Stimulated activated CD8-positive, alpha-beta memory T cell treated with anti-CD3 and anti-CD28 coated beads, Interleukin-2, amount 100 ng/mL, for 1 hour (primary cell): ENCODE data around the gene MAPK14.

Experiments
- DNase-seq, 2 donors: peaks; one replicate each; pipeline ENCODE4 v3.0.0-alpha.2; 2020; ENCODE audit warnings: low read depth in 2 of 2

Gene MAPK14

DNA sequence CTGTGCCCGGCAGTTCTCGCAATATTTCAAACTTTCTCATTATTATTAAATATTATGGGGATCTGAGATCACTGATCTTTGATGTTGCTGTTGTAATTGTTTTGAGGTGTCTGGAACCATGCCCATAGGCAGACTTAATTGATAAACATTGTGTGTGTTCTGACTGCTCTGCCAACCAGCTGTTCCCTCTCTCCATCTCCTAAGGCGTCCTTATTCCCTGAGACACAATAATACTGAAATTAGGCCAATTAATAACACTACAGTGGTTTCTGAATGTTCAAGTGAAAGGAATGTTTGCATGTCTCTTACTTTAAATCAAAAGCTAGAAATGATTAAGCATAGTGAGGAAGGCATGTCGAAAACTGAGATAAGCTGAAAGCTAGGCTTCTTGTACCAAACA, 7.6 kb downstream of the MAPK14 start:
- DNase-seq, result no peak

DNA sequence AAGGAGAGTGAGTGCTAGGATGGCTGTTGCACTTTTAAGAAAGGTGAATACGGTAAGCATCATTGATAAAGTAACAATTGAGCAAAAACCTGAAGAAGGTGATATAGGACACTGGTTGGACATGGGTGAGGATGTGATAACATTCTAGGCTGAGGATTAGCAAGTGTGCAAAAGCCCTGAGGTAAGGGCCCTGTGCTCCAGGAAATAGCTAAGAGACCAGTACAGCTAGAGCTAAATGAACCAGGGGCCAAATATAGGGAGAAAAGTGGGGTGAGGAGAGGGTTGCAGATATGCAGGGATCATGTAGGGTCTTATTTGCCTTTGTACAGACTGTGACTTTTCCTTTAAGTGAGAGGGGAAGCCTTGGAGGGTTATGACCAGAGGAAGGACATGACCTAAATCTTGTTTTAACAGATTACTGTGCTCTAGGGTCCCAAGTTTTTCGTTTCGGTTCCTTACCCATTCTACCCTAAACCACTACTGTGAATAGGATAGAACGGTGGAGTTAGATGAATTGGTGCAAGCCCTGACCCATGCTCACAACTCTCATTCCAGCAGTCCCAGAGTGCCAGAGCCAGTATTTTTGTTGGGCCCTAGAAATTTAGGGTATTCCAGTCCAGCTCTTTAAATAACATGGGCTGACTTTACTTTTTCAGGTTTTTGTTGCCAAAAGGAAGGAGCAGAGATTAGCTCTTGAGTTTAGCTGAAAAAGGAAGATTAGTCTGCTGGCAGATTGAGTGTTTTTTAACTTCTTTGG, 10.7 kb downstream of the MAPK14 start:
- no peak for DNase-seq

DNA sequence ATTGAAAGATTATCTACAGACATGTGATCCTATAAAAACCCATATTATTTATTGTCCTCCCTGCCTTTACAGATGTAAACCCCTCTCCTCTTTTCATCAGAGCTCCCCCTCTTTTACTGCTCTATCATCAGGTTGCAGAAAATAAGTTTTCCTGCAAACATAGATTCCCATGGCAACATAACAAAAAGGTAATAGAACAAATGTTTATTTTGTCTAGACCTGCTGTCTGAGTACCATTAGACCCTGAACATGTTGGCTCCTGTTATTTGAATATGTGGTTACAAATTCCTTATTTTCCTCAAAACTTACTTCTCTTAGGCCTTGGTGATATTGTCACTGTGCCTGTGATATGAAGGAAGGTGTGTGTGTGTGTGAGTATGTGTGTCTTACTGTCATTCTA, 11.5 kb downstream of the MAPK14 start:
- DNase-seq, result no peak

DNA sequence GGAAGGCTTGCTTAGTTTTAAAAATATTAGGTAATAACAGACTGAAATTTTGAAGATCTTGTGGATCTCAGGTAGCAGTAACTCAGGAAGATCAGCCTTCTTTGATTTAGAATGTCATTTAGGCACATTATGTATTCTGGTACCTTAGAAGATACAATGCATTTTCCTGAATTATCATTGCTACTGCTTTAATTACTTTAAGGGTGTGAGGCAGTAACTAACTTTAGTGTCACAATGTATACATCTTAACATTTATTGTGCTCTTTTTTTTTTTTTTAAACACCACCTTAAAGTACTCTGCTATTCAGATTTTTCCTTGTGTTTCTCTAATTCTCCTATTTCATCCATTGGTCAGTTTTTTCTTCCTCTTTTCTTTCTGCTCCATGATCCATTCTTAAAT, 13.3 kb downstream of the MAPK14 start:
- no peak for DNase-seq

DNA sequence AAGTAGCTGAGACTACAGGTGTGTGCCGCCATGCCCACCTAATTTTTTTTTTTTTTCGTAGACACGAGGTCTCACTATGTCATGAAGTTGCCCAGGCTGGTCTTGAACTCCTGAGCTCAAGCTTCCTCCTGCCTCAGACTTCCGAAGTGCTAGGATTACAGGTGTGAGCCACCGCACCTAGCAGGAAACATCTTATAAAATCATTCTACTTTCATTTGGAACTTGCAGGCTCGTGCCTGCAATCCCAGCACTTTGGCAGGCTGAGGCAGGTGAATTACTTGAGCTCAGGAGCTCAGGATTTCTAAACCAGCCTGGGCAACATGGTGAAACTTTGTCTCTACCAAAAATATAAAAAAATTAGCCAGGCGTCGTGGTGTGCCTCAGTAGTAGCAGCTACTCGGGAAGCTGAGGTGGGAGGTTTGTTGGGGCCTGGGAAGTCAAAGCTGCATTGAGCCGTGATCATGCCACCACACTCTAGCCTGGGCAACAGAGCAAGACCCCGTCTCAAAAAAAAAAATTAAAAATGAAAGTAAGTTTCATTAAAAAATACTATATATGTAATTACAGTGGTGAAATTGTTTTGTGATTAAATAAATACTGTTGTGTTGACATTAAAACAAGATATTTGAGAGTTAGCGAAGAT, 15.1 kb downstream of the MAPK14 start:
- DNase-seq, result no peak

DNA sequence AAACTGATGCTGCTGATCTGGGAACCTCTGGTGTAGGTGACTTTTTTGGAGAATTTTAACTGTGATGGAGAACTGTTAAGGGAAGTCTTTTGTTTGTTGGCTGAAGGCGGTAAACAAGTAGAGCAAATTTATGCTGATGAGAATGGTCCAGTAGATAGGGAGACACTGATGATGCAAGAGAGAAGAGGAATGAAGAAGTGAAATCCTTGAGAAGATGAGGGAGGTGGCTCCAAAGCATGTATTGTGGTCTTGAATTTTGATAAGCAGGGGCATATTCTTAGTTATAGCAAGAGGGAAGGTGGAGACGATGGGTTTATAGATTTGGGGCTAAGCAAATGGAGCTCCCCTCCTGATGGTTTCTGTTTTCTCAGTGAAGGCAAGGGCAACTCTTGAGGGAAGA, 22.0 kb downstream of the MAPK14 start:
- DNase-seq, result no peak

DNA sequence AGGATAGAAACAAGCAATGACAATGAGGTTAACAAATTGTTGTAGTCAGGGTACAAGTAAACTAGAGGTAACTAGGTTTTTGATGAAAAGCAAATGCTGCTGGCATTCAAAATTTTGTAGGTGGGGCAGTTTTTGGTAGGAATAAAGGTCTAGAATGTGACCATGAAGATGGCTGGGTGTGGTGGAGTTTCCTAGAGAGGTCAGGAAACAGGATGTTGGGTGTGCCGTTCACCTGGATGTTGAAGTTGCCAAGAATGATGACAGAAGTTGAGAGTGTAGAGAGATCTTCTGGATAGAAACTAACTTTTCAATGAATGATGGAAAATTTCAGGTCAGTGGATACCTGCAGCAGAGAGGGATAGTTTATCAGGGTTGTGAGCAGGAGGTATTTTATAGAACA, 22.7 kb downstream of the MAPK14 start:
- DNase-seq, result no peak

DNA sequence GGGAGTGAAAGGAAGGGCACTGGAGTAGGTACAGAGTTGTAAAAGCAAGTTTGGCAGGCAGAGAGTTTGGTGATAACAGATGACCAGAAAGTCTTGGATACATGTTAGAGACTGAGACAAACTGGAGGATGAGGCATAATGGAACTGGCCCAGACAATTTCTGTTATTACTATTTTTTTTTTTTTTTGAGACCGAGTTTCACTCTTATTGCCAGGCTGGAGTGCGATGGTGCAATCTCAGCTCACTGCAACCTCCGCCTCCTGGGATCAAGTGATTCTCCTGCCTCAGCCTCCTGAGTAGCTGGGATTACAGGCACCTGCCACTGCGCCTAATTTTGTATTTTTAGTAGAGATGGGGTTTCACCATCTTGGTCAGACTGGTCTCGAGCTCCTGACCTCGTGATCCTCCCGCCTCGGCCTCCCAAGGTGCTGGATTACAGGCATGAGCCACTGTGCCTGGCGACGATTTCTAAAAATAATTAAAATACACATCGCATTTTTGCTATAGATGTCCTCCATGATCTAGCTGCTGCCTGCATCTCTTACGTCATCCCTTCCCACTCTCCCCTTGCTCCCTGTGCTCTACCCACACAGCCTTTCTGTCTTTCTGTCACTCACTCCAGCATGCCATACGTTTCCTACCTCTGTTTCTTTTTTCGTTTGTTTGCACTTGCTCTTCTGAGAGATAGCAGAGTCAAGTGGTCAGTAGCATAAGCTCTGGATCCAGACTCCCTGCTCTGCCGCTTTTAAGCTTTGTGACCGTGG, 23.5 kb downstream of the MAPK14 start:
- DNase-seq, result no peak

DNA sequence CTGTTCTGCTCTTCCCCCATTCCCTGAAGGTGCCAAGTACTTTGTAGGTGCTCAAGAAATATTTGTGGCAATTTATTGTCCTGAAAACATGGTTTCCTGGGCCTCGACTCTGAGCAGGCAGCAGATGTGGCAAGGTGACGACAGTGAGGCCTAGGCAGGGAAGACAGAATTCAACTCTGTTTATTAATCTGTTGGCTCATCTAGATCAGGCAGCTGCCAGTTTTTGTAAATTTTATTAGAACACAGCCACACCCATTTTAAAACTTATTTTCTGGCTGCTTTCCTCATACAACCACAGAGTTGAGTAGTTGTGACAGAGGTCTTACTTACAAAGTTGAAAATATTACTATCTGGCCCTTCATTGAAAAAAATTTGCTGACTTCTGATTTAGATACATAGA, 24.5 kb downstream of the MAPK14 start:
- DNase-seq, result no peak

DNA sequence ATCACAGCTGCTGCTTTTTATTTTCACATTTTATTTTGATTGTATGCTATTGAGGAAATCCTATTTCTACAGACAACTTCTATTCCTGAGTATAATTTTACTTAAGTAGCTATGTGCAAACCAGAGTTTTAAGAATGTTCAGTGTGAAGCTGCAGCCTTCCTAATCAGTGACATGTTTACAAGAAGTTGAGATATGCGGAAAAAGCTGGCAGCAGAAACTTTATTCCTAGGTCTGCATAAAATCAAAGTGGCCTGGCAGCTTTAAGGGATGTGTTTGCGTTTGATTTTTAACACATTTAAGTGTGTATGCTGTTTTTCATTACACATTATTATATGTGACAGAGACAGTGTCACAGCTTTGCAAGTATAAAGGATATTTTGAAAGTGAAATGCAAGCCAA, 26.3 kb downstream of the MAPK14 start:
- no peak for DNase-seq

DNA sequence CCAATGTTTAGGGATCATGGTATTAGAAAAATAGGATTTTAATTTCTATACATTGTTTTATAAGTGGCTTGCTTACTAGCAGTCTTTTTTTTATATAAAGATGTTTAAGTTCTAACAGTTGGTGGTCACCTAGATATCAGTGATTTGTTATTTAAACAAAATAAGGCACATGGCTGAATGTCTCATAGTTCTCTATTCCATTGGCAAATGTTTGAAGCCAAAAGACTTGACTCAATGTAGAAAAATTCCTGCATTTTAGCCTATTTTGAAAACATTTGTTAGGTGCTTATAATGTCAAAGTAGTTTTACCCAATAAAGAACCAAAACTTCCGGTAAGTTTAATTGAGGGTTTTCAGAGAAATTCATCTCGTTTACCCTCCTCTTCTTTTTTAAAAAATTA, 26.8 kb downstream of the MAPK14 start:
- no peak for DNase-seq

DNA sequence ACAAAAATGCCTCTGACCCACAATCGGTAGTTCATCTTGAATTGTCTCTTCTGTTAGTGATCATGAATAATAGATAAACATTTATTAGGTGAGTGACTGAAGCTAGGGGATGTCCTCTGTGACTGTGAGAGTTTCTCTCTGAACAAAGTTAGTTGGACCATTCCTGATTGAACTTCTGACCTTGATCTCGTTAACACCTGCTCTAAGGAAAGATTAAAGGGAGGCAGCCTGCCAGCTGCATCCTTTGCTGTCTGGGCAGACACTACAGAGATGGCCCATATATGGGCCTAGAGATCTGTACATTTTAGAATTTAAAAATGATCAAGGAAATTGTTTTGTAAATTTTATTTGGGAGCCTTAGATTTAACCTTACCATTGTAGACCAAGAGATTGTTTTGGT, 27.3 kb downstream of the MAPK14 start:
- no peak for DNase-seq

DNA sequence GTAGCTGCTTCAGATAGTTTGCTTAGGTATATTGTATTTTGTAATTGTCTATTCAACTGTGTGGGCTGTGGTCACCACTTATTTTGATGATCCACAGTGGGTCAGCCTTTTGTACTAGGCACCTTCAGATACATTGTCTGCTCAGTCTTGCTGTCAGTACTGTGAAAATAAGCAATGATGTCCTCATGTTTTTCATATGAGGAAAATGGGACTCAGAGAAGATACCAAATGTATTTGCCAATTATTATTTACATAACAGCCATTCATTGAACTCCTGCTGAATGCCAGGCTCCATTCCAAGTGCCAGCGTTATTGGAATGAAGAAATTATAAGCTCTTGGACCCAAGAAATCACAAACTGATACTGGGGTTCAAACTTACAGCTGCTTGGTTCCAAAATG, 28.6 kb downstream of the MAPK14 start:
- no peak for DNase-seq

DNA sequence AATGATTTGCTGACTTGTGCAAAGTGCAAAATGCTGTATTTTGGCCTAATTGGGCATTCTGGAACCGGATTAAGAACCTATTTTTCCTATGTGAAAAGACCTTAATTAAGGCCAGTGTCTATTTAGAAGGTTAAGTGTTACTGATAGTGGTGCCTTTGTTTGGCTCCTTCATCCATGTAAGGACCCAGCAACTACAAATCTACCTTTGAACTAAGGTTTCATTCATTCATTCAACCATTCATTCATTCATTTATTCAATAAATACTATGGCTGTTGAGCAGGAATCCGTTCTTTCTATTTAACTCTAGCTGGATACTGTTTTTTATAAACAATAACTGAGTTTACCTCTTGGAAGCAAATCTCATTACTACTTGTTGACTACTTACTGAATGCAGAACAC, 33.6 kb downstream of the MAPK14 start:
- DNase-seq, result no peak

DNA sequence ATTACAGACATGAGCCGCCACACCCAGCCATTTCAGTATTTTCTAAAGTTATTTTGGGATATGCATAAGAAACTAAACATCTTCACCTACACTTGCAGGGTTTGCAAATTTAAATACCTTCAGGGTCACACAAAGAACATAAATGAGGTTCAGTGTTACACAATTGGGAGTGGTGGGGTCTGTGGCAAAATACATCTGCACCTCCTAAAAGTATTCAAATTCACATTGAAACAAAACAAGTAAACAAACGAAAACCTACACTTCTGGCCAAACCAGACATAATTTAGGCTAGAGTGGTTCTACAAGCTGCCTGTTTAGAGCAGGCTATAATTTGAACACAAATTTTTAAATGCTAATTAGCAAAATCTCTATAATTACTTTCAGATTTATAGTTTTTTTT, 34.6 kb downstream of the MAPK14 start:
- DNase-seq, result no peak

DNA sequence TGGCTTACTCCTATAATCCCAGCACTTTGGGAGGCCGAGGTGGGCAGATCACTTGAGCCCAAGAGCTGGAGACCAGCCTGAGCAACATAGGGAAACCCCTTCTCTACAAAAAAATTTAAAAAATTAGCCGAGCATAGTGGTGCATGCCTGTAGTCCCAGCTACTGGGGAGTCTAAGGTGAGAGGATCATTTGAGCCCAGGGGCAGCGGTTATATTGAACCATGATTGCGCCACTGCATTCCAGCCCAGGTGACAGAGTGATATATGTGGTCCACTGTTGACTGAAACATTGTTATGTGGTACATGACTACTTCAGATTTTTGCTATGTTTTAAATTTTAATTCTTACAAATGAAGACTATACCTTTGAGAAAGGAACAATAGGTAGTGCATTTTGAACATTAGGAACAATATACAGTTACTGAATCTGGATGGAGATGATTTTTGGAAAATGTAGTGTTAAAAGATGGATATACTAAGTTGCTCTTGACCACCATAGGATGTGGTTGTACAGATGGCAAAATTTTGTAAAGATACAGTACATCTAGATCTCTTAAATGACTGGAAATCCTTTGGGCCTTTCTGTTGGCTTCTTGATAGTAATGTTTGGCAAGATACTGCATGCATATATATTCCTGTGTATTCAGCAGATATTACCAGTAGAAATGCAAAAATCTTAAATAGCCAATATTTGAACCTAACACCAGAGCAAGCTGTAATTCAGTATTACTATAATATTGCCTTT, 35.9 kb downstream of the MAPK14 start:
- no peak for DNase-seq

DNA sequence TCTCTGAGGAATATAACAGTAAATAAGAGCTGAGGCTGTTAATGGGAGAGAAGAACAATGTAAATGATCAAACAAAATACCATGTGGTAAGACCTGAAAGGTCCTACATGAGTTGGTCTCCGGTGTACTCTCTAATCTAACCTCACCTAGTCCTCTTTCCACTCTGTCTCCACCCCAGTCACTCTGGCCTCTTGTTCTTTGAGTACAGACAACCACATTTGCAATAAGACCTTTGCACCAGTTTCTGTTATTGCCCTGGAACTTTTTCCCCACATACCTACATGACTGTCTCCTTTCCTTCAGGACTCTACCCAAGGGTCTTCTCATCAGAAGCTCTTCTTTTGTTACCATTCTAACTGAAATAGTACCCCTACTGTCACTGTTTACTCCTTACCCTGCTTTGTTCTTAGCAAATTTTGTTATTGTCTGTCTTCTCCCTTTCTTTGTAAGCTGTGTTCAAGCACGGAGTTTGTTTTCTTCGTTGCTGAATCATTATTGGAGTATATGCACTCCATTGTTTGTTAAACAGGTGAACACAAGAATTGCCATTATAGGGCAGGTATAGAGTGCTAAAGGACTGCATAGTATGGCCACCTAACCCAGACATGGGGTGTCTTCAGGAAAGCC, 37.3 kb downstream of the MAPK14 start:
- DNase-seq, result no peak

DNA sequence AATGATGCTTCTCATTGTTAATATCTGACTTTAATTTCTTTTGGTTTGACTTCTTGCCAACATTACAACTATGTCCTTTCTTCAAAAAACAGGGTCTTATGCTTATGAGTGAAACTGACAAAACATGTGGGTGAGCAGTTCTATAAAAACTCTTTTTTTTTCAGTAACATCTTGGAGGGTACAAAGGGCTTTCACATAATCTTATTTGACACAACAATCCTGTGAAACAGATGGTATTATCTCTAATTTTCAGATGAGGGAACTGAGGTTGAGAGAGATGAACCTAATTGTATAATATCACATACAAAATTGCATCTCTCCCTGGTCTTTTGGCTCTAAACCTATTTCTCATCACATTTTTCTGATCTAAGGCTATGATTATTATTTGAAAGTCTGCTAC, 38.3 kb downstream of the MAPK14 start:
- no peak for DNase-seq

DNA sequence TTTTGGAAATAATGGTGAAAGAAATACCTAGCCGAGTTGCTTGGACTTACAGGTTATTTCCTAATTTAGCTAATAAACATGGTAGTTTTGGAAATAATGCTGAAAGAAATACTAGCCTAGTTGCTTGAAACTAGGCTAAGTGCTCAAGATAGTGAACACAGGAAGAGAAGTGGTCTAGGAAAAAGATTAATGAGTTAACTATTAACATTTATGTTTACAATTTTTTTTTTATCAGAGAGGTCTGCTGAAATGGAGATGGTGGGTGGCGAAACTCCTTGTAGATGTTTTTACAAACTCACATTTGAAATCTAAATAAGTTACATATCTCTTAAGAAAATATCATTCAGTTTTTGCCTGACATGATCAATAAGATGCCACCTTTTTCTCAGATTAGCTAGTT, 39.2 kb downstream of the MAPK14 start:
- no peak for DNase-seq

DNA sequence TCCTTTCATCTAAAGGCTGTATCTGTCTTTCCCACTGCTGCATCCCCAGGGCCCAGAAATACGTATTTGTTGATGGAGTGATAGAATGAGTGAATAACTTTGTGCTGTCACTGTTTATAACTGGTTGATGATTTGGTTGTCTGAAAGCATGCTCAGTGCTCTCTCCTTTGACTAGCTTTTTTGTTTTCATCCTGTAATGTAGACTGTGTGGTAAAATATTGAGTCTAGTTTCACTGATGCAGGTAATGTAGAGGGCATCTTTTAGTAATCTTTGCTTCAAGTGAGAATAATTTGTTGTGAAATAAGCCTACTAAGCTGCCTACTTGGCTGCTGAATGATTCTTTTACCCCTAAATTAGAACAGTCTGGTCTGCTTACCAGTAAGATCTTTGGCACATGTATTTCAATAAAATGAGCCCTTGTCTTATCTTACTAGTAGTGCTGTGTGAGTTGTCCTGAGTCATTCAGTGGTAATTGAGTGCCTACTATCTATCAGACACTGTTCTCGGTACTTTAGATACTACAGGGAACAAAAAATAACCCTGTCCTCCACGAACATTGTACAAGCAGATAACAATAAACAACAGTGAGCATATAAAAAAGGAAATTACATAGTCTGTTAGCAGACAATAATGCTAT, 39.9 kb downstream of the MAPK14 start:
- no peak for DNase-seq

DNA sequence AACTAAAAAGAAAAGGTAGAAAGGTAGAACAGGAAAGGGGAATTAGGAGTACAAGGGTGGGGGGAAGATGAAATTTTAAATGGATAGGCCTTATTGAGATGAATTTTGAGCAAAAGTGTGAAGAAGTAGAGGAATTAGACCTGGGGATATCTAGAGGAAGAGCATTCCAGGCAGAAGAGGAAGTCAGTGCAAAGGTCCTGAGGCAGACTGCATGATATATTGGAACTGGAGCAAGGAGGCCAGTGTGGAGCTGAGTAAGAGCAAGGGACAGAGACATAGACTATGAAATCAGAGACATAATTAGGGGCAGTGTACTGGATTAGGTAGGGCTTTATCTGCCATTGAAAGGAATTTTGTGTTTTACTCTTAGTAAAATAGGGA, 40.4 kb downstream of the MAPK14 start:
- DNase-seq, result no peak
